Myometrial cell (primary cell): Measurements from ENCODE around the gene APOA4. TPM values are rescaled to one million over a fixed set of nuclear protein-coding genes. Genes with fewer than 3 reads are reported as not detected.

Source experiments
- total RNA-seq: library from RNA; depleted of rRNA; stranded (reverse); fragments of >200 nt; gene quantifications from 2 replicates; pipeline ENCODE4 v1.2.3, GENCODE V29; 2015

APOA4 gene
- not detected in 2 replicates for total RNA-seq

GRCh38 chr11:116823031-116823843 is at the start of gene APOA4:
Gene APOA4, minus strand, starts transcription at chr11:116823304. Its CDS starts 113 bp downstream, at chr11:116823191.

GRCh38 chr11:116837231-116838091 is 14.4 kb upstream of the APOA4 start, which contains the start of gene APOA1:
Gene APOA1, minus strand, starts transcription at chr11:116837622. Its CDS starts 235 bp downstream, at chr11:116837387.

GRCh38 chr11:116829525-116830183 is 6.5 kb upstream of the APOA4 start, which contains the start of gene APOC3:
Gene APOC3, plus strand, starts transcription at chr11:116829907. Its CDS starts 676 bp downstream, at chr11:116830583.

GRCh38 chr11:116791813-116792143 is 31.3 kb downstream of the APOA4 start, which contains the start of gene APOA5:
Gene APOA5, minus strand, starts transcription at chr11:116791879. Its CDS starts 19 bp downstream, at chr11:116791860.

GRCh38 chr11:116787786-116788486 is 35.2 kb downstream of the APOA4 start, which contains the start of gene ZPR1:
Gene ZPR1, minus strand, starts transcription at chr11:116788023. Its CDS starts 33 bp downstream, at chr11:116787990.

GRCh38 chr11:116772443-116773202 is 50.5 kb downstream of the APOA4 start, which contains the start of gene BUD13:
Gene BUD13, minus strand, starts transcription at chr11:116772987. Its CDS starts 23 bp downstream, at chr11:116772964.

Other genes starting within 250 kb of the APOA4 start
- gene BUD13, start 50.3 kb downstream of the APOA4 start, total RNA-seq: 9.6 and 13.8 TPM in 2 replicates
- gene ZPR1, start 35.3 kb downstream of the APOA4 start, total RNA-seq: 52.3 and 57.9 TPM in 2 replicates
- gene APOA5, start 31.4 kb downstream of the APOA4 start, total RNA-seq: not detected in 2 replicates
- gene APOC3, start 6.6 kb upstream of the APOA4 start, total RNA-seq: not detected in 2 replicates
- 0.35 TPM in 1 of 2 replicates, not detected in the other for gene APOA1, start 14.3 kb upstream of the APOA4 start, total RNA-seq